NCI-H146 (cell line): ENCODE data around the gene COL18A1.

Experiments used
- DNase-seq: peaks from one replicate; lab custom pipeline; 2025; lab: John Stamatoyannopoulos, UW

The COL18A1 gene

DNA sequence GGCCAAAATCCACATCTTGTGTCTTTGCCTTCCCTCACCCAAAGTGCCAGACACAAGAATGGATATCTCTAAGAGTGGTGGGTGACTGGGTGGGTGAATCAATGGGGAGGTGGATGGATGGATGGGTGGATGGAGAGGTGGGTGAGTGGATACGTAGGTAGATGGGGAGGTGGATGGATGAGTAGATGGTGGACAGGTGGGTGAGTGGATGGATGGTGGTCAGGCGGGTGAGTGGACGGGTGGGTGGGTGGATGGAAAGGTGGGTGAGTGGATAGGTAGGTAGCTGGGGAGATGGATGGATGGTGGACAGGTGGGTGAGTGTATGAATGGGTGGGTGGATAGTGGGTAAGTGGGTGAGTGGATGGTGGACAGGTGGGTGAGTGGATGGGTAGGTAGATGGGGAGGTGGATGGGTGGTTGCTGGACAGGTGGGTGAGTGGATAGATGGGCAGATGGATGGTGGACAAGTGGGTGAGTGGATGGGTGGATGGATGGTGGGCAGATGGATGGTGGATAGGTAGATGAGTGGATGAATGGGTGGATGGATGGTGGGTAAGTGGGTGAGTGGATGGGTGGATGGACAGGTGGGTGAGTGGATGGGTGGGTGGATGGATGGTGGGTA lies 103.0 kb downstream of the COL18A1 start:
- DNase-seq: no peak

DNA sequence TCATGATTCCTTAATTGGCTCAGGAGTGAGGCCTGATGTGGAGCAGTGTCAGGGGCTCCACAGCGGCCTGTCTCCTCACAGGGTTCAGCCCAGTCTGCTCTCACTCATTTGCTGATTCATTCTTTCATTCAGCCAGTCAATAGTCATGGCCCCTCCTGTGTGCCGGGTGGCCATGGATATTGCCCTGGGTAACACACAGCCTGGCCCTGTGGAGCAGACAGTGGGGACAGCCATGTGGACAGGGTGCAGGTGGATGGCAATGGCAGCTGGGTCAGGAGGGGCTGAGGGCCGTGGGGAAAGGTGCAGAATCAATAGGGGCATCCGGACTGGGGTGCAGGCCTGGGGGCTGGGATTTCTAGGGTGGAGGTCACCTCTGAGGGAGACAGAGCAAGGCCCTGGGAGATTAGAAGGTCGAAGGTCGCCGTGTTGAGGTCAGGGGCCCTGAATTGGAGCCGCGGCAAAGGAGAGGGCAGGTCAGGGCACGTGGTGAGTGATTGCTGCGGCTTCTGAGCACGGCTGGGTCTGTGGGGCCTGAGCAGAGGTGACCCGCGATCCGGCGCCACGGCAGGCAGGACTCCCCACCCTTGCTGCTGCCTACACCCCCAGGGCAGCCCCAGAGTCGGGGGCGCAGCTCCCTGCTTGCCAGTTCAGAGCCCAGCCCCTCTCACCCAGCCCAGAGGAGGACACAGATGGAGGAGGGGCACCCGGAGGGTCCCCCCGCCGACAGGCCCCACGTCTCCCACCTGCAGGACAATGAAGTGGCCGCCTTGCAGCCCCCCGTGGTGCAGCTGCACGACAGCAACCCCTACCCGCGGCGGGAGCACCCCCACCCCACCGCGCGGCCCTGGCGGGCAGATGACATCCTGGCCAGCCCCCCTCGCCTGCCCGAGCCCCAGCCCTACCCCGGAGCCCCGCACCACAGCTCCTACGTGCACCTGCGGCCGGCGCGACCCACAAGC lies 103.9 kb downstream of the COL18A1 start:
- DNase-seq: no peak

DNA sequence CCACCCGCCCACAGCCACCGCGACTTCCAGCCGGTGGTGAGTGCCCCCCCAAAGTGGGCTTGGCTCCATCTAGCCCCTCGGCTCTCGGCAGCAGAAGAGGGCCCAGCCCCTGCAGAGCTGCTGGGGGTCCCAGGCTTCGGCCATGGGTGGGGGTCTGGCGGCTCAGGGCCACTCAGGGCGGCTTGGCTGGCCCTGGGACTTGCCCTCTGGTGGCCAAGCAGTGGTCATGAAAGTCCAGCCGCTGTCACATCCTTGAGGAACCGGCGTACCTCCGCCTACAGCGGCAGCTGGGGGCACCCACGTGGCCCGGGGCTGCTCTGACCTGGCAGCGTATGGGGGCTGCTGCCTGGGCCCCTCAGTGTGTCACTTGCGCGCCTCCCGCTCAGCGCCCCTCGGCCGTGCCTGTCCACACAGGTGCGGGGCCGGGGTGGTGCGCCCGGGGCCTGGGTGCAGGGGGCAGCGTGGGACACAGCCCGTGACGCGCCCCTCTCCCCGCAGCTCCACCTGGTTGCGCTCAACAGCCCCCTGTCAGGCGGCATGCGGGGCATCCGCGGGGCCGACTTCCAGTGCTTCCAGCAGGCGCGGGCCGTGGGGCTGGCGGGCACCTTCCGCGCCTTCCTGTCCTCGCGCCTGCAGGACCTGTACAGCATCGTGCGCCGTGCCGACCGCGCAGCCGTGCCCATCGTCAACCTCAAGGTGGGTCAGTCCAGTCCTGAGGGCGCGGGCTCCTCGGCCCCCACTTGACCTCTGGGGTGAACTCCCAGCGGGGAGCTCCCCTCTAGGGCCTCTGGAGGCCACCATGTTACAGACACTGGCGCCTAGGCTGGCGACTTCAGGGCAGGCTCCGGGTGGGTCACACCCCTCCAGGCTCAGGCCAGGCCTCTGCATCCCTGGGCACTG lies 104.9 kb downstream of the COL18A1 start:
- no peak for DNase-seq

DNA sequence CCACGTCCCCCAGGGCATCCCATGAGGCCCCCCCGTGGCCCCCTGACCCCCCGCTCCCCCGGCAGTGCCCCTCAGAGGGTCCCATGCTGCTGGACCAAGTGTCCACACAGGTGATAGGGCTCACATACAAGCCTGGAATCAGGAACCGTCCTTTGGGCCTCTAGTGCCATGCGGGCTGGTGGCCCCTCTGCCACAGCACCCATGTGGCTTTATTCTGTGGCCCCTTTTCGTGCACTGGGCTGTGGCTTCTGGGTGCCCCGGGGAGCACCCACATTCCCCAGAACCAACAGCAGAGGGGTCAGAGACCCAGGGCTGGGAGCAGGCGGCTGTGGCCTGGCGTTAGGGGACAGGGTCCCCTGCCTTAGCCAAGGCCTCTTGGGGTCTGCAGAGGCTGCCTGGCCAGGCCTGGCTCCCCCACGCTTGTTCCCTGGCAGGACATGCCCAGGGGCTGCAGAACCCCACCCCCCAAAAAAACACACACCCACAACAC lies 105.5 kb downstream of the COL18A1 start:
- DNase-seq: no peak

DNA sequence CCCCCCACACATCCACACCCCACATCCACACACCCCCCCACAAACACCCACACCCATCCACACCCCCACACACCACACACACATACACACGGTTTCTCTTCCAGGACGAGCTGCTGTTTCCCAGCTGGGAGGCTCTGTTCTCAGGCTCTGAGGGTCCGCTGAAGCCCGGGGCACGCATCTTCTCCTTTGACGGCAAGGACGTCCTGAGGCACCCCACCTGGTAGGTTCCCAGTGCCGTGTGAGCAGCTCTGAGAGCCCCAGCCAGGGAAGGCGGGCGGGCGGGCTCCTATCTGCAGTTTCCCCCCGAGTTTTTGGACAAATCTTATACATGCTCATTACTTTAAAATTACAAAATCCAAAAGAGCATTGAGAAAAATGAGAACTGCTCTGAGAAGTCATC lies 106.0 kb downstream of the COL18A1 start:
- DNase-seq: no peak

DNA sequence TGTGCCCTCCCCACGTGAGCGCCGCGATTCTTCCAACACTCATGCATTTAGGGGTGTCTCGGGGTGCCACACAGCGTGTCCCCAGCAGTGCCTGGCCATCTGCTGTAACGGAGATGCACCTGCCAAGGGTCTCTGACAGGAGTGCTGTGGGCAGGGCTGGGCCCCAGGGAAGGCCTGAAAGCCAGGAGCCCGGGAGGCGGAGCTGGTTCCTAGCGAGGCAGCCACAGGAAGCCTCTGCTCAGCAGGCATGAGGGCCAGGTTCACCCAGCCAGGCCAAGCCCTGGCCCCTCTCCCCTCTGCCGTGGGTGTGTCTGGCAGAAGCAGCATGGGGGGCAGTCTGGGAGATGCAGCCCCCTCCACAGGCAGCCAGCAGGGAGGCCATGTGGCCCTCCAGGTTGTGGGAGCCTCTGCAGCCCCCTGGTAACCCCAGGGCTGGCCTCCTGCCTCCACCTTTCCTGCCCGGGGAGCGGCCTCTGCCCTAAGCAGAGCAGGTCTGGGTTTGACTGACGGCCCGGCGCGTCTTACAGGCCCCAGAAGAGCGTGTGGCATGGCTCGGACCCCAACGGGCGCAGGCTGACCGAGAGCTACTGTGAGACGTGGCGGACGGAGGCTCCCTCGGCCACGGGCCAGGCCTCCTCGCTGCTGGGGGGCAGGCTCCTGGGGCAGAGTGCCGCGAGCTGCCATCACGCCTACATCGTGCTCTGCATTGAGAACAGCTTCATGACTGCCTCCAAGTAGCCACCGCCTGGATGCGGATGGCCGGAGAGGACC lies 106.9 kb downstream of the COL18A1 start:
- no peak for DNase-seq

DNA sequence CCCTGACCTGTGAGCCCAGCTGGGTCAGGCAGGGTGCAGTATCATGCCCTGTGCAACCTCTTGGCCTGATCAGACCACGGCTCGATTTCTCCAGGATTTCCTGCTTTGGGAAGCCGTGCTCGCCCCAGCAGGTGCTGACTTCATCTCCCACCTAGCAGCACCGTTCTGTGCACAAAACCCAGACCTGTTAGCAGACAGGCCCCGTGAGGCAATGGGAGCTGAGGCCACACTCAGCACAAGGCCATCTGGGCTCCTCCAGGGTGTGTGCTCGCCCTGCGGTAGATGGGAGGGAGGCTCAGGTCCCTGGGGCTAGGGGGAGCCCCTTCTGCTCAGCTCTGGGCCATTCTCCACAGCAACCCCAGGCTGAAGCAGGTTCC lies 107.6 kb downstream of the COL18A1 start:
- DNase-seq: no peak

DNA sequence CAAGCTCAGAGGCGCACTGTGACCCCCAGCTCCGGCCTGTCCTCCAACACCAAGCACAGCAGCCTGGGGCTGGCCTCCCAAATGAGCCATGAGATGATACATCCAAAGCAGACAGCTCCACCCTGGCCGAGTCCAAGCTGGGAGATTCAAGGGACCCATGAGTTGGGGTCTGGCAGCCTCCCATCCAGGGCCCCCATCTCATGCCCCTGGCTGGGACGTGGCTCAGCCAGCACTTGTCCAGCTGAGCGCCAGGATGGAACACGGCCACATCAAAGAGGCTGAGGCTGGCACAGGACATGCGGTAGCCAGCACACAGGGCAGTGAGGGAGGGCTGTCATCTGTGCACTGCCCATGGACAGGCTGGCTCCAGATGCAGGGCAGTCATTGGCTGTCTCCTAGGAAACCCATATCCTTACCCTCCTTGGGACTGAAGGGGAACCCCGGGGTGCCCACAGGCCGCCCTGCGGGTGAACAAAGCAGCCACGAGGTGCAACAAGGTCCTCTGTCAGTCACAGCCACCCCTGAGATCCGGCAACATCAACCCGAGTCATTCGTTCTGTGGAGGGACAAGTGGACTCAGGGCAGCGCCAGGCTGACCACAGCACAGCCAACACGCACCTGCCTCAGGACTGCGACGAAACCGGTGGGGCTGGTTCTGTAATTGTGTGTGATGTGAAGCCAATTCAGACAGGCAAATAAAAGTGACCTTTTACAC lies 108.2 kb downstream of the COL18A1 start:
- no peak for DNase-seq

DNA sequence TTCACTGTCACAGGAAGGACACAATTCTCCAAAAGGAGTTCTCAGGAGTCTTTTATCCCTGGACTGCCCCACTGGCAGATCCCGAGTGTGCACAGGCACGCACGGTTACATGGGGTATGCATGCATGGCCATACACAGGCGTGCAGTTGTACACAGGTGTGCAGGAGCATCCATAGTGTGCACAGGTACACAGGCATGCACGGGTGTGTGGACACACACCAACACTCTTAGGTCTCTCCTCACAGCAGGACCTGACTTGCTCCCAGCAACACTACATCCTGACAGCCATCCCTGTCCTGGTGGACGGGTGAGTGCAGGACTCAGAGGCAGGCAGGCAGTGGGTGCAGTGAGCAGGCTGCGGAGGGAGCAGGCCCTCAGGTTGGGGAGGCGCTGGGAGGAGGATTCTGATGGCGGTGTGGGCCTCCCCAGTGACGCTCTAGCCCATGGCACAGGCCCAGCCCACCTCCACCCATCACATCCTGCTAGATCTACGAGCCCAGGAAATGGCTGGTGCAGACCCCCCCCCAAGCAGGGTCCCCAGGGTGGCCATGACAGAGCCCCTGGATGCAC lies 108.9 kb downstream of the COL18A1 start:
- no peak for DNase-seq

DNA sequence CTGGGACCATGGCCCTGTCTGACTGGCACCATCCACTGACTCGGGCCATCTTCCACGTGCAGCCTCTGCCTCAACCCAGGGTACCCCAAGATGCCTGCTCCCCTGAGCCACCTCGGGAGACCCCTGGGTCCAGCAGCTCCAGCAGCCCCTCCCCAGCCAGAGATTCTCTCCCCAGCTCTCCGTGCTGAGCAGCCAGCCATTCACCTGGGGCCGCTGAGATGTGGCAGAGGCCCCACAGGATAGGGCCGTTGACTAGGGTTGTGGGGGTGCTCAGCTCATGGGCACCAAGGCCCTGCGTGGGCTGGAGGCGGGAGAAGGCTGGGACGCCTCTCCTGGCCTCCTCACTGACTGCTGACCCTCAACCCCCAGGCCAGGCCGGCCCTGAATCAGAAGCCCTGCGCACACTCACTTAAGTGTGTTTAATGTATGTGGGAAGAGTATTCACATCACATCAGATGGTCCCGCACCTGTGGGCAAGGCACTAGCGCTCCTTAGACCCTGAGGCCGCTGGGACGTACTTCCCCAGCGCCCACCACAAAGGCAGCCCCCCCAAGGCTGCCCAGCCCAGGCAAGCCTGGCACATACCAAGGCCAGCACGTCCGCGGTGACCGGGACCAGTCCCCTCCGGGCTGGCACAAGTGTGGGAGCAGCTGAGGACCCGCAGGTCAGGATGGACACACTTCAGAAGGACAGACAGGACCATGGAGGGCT lies 109.5 kb downstream of the COL18A1 start:
- no peak for DNase-seq

DNA sequence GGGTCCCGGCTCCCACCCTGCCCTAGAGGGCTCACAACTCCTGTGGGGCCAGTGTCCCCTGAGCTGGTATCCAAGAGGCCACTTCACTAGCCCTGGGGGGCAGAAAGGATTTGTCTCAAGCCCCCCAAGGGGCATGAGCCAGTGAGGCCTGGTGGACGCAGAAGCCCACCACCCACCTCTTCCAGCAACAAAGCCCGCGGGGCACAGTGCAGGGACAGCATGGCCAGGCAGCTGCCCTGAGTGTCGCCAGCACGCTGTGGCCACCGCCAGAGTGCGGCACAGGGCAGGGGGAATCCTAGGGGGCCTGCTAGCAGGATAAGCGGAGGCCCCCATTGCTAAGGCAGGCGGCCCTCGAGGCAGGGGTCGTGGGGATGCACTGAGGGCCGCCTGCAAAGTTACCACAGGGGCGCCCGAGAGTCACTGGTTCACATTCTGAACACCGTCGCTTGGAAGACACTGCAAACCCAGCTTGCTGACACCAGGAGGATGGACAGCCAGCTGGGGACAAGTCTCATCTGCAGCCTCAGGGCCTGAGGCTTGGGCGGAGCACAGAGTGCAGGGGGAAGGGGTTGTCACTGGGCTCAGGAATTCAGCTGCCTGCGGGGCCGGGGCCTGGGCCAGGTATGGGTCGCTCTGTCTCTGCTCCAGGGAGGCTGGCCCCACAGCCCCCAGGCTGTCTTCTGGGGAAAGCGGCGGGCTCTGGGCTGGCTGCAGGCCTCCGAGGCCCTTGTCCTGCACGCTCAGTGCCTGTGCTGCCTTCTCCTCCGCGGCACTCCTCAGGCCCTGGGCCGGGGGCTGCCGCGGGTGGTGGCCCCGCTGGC lies 110.5 kb downstream of the COL18A1 start:
- no peak for DNase-seq

DNA sequence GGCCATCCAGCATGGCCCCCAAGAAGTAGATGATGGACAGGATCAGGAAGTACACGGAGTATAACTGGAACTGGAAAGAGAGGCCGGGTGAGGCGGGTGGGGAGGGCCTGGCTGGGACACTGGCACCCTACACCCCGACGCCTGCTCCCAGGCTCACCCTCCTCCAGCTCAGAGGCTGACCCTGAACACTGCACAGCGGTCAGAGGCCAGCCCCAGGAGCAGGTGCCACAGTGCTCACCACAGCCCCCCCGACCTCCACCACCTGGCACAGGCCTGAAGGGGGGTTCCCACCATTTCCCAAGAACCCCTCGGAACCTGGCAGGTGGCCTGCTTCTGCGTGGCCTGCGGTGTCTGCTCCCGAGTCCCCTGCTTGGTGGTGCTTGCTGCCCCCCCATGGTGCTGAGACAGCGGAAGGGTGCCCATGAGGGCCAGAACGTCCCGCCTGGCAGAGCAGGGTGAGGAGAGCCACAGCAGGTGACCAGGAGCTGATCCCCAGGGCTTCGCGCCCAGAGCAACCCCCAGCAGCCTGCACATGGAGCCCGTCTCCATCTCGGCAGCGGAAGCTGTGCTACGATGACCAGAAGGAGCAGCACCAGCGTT lies 111.2 kb downstream of the COL18A1 start:
- DNase-seq: no peak

DNA sequence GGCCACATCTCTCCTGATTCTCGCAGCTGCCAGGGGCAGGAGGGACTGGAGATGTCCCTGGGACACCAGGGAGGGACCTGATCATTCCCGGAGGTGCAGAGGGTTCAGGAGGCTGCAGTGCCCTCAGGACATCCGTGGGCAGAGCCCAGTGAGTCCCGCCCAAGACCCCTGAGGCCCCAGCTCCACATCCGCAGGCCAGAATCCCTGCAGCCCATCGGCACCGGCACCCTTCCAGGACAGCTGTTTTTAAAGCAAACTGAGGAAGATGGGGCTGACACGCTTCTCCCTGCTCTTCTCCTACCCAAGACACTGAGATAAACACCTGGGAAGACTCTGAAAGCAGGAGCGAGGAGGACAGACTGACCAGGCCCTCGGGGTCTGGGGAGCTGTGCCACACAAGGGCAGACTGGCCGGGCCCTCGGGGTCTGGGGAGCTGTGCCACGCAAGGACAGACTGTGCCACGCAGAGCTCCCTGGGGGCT lies 111.7 kb downstream of the COL18A1 start:
- no peak for DNase-seq

DNA sequence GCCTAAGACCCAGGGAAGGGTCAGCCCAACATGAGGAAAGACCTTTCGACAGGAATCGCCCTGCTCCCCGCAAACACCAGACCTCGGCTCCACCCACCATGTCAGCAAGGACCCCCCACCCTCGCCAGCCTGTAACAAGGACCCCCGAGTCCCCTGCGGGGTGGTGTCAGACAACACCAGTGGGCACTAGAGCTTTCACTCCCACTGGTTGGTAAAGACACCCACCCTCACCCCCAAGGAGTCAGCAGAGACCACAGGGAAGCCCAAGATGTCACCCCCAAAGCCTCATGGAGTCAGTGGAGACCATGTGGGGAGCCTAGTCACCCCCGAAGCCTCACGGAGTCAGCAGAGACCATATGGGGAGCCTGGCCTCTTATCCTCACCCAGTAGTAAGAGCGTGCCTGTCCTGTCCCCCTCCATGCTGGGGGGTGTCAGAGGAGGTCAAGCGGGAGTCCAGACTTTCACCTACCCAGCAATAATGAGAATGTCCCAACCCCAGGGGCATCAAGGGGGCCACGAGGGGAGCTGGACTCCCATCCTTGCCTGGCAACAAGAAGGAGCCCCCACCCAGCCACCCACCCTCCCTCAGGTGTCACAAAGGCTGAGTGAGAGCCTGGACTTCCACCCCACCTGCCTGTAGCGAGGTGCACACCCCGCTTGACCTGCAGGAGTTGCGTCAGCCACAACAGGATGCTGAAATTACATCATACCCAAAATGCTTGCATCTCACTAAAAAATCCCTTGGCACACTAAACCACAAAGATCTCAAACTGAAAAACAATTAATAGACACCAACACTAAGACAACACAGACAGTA lies 112.5 kb downstream of the COL18A1 start:
- no peak for DNase-seq

DNA sequence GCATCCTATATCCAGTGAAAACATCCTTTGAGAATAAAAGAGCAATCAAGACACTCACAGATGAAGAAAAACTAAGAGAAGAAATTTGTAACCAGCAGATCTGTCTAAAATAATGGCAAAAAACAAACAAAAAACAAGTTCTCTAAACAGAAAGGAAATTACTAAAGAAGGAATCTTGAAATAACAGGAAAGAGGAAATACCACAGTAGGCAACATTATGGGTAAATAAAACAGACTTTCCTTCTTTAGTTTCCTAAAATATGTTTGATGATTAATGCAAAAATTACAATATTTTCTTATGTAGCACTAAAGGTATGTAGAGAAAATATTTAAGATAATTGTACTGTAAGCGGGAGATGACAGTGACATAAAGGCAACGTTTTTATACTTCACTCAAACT lies 113.8 kb downstream of the COL18A1 start:
- DNase-seq: no peak

DNA sequence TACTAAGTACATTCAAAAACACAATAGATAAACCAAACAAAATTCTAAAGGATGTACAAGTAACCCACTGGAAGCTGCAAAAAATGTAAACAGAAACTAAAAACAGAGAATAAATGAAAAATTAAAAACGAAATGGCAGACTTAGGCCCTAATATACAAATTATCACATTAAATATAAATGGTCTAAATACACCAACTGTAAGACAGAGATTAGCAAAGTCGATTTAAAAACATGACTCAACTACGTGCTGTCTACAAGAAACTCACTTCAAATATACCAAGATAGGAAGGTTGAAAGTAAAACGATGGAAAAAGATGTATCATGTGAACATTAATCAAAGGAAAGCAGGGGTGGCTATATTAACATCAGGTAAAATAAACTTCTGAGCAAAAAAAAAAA lies 114.2 kb downstream of the COL18A1 start:
- DNase-seq: no peak

DNA sequence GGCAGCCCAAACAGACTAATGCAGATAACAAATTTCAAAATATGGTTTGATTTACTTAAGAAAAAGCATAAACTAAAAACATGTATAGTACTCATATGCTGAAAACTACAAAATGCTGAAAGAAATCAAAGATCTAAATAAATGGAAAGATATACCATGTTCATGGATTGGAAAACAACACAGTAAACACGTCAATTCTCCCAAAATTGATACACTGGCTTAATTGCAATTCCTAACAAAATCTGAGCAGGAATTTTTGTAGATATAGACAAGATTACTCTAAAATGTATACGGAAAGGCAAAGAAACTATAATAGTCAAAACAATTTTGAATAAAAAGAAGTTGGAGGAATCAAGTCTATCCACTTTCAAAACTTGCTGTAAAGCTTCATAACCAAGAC lies 116.3 kb downstream of the COL18A1 start:
- no peak for DNase-seq

DNA sequence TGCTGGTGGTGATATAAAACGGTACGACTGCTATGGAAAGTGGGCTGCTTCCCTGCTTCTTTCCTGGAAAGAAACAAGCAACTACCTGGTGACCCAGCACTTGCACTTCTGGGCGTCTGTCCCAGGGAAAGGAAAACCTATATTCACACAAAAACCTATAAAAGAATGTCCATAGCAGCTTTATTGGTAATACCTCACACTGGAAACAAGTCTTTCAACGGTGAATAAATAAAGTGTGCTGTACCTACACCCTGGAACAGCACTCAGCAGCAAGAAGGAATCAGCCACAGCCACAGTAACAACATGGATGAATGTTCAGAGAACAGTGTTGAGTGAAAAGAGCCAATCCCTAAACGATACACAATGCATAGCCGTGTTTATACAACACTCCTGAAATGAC lies 117.4 kb downstream of the COL18A1 start:
- no peak for DNase-seq
